Neuron (in vitro differentiated cells): ENCODE measurements around the gene HSPB3.

Source experiments
- H2AFZ ChIP-seq: one replicate; pipeline ENCODE4 v1.6.1; 2013; ENCODE audit warnings: low read depth, mild to moderate bottlenecking, inconsistent platforms, low read length, moderate library complexity
- H3K27me3 ChIP-seq: one replicate; pipeline ENCODE4 v1.6.1; 2013; ENCODE audit warnings: low read length; ENCODE audit not compliant: insufficient read depth
- H3K36me3 ChIP-seq: one replicate; pipeline ENCODE4 v1.6.1; 2013; ENCODE audit warnings: low read length; ENCODE audit not compliant: insufficient read depth
- H3K4me1 ChIP-seq: one replicate; pipeline ENCODE4 v1.6.1; 2013; ENCODE audit warnings: low read length; ENCODE audit not compliant: insufficient read depth
- H3K4me3 ChIP-seq: 2 replicates; pipeline ENCODE4 v1.5.1; 2013; ENCODE audit warnings: mild to moderate bottlenecking, low read length, moderate library complexity
- H3K9me3 ChIP-seq: one replicate; pipeline ENCODE4 v1.6.1; 2013; ENCODE audit warnings: low read length

Gene HSPB3

GRCh38 chr5:54440456-54440893 is 15.0 kb upstream of the HSPB3 start:
- no peak overlapping the region for H2AFZ ChIP-seq
- H3K4me1 ChIP-seq, result no peaks in the 10 kb centered on the region
- no peak overlapping the region for H3K4me3 ChIP-seq
- H3K27me3 ChIP-seq, result no peaks in the 10 kb centered on the region
- H3K9me3 ChIP-seq, result no peaks in the 10 kb centered on the region
- no peaks in the 10 kb centered on the region for H3K36me3 ChIP-seq

GRCh38 chr5:54442271-54442670 is 13.2 kb upstream of the HSPB3 start:
- no peaks in the 10 kb centered on the region for H3K36me3 ChIP-seq
- H2AFZ ChIP-seq, result no peak overlapping the region
- no peaks in the 10 kb centered on the region for H3K4me1 ChIP-seq
- no peaks in the 10 kb centered on the region for H3K9me3 ChIP-seq
- peaks cover 2% of the 10 kb centered on the region for H3K27me3 ChIP-seq
- H3K4me3 ChIP-seq, result no peak overlapping the region

DNA sequence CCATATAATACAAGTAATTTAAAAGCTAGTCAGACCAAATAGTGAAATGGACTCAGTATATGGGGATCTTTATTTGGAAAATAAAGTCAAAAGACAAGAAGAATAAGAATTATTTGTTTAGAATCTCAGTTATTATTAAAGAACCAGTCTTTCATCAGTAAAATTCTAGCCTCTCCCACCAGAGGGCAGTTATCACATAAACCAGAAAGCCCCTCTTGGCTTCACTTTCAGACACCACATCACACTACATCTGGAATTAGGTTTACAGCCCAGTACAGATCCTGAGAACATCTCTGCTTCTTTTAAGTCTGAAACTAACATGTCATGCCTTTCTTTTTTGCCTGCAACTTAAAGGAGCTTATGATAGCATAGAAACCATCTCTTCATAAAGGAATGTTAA is 12.2 kb upstream of the HSPB3 start:
- no peaks in the 10 kb centered on the region for H3K36me3 ChIP-seq
- no peak overlapping the region for H2AFZ ChIP-seq
- H3K4me3 ChIP-seq, result no peak overlapping the region
- peaks cover 4% of the 10 kb centered on the region for H3K27me3 ChIP-seq
- H3K9me3 ChIP-seq, result no peaks in the 10 kb centered on the region
- H3K4me1 ChIP-seq, result no peaks in the 10 kb centered on the region

- no peaks in the 10 kb centered on the region for H3K36me3 ChIP-seq
- H3K9me3 ChIP-seq, result no peaks in the 10 kb centered on the region
- H2AFZ ChIP-seq, result no peak overlapping the region
- no peaks in the 10 kb centered on the region for H3K4me1 ChIP-seq
- H3K27me3 ChIP-seq, result peaks cover 4% of the 10 kb centered on the region
- no peak overlapping the region for H3K4me3 ChIP-seq
Observed at GRCh38 chr5:54445691-54446378, 9.7 kb upstream of the HSPB3 start.

DNA sequence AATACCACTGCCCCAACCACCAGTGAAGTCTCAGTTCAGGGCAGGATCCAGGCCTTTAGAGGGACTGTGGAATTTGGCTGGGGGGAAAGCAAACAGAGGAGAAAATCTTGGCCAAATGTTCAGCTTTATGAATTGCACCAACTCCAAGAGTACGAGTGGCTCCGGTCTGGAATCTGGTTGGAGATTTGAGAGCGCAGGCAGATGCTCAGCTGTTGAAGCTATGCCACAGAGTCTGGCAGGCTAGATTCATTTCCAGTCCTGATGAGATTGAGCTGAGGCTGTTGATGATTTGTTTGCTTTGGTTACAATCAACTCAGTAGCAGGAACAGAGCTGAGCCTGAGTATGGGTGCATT is 9.1 kb upstream of the HSPB3 start:
- Histone ChIP-seq H2AFZ (no peak overlapping the region), H3K27me3 (peaks cover 4% of the 10 kb centered on the region), H3K9me3 (no peaks in the 10 kb centered on the region), H3K4me1 (no peaks in the 10 kb centered on the region), H3K36me3 (no peaks in the 10 kb centered on the region), H3K4me3 (no peak overlapping the region)

- Histone ChIP-seq H3K9me3 (no peaks in the 10 kb centered on the region), H3K36me3 (no peaks in the 10 kb centered on the region), H2AFZ (no peak overlapping the region), H3K4me1 (no peaks in the 10 kb centered on the region), H3K27me3 (peaks cover 4% of the 10 kb centered on the region), H3K4me3 (no peak overlapping the region)
Observed at GRCh38 chr5:54449923-54450322, 5.6 kb upstream of the HSPB3 start.

DNA sequence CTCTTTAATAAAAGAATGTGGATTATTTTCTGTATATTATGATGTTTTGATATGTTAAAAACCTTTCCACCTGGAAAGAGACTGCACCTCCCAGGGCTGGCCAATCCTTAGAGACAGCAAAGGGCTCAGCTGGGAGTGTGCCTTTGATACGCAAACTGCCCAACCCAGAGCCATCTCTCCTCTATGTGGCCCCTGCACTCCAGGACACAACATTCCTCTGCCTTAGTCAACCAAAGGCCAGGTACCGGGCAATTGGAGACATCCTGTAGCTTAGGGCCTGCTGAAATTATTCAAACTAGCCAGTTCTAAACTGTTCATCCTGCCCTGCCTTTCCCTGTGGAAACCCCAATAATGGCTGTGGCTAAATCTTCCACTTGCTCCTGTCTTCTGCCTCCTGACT is 5.0 kb upstream of the HSPB3 start:
- no peaks in the 10 kb centered on the region for H3K4me1 ChIP-seq
- H3K27me3 ChIP-seq, result peaks cover 4% of the 10 kb centered on the region
- H3K9me3 ChIP-seq, result no peaks in the 10 kb centered on the region
- no peak overlapping the region for H3K4me3 ChIP-seq
- H3K36me3 ChIP-seq, result no peaks in the 10 kb centered on the region
- no peak overlapping the region for H2AFZ ChIP-seq

DNA sequence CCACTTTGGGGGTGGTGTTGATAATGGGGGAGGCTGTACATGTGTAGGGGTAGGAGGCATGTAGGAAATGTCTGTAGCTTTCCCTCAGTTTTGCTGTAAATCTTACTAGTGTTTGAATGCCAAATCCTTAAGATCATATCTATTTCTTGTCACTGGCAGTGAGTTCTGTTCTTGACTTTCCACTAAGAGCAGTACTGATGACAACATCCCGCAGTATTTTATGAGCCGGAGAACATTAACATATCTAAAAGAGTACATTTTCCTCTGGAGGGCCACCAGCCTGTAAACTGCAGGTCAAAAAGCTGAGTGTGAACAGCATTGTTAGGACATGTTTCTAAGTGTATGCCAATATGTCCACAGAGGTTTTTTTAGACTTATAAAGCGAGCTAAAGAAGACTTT is 2.5 kb upstream of the HSPB3 start:
- Histone ChIP-seq H3K9me3 (no peaks in the 10 kb centered on the region), H3K27me3 (no peaks in the 10 kb centered on the region), H2AFZ (no peak overlapping the region), H3K36me3 (no peaks in the 10 kb centered on the region), H3K4me3 (no peak overlapping the region), H3K4me1 (peaks cover 8% of the 10 kb centered on the region)

GRCh38 chr5:54454602-54455001 is 897 bp upstream of the HSPB3 start:
- H2AFZ ChIP-seq, result no peak overlapping the region
- no peak overlapping the region for H3K4me3 ChIP-seq
- H3K4me1 ChIP-seq, result peaks cover 8% of the 10 kb centered on the region
- no peaks in the 10 kb centered on the region for H3K27me3 ChIP-seq
- H3K36me3 ChIP-seq, result no peaks in the 10 kb centered on the region
- no peaks in the 10 kb centered on the region for H3K9me3 ChIP-seq

DNA sequence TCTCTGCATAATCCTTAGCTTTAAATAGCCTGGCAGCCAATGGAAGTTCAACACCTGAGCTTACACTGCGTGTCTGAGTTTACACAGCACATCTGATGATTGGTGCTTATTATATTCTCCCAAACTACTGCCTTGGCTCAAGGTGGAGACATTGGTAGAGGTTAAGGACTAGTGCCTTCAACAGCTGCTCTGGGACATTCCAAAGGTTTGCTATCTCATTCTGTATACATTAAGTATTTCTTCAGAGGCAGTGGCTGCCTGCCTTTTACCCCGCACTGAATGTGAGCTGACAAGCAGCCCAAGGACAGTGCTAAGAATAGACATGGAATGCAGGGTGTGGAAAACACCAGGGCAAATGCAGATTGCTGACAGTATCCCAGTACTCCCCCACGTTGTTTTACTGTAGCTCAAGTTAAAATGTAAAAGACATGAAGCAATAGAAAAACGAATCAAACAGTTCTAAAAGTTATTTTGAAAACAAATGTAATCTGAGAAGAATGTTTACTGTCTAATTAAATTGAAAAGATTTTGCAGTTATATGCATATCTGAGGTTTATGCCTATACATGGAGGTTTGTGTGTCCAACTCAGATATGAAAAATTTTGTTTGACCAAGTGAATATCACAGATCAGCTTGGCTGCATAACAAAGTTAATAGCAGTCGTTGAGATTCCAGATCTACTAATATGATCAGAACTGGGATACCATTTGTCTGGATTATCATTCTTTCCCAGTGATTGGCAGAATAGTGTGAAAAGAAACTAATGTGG is 1.8 kb downstream of the HSPB3 start:
- peaks cover 11% of the 10 kb centered on the region for H3K4me1 ChIP-seq
- no peaks in the 10 kb centered on the region for H3K36me3 ChIP-seq
- no peaks in the 10 kb centered on the region for H3K27me3 ChIP-seq
- no peak overlapping the region for H2AFZ ChIP-seq
- H3K9me3 ChIP-seq, result no peaks in the 10 kb centered on the region
- no peak overlapping the region for H3K4me3 ChIP-seq

DNA sequence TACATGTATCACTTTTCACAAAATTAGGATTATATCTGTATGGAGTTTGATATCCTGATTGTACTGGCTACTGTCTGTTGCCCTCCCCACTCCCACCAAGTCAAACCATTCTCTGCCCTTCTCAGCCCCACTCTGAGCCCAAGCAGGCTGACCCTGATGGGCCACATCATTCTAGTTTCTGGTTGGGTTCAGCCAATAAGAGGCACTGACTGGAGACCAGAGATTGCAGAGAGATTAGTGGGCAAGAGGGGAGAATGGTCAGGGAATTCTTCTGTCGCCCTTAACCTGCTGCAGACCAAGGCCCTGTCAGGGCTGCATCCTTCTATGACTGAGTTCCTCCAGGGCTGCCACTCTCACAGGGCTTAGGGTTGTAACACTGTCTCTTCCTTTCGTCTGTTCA is 2.7 kb downstream of the HSPB3 start:
- H2AFZ ChIP-seq, result no peak overlapping the region
- H3K4me3 ChIP-seq, result no peak overlapping the region
- H3K36me3 ChIP-seq, result no peaks in the 10 kb centered on the region
- no peaks in the 10 kb centered on the region for H3K9me3 ChIP-seq
- H3K4me1 ChIP-seq, result peaks cover 11% of the 10 kb centered on the region
- H3K27me3 ChIP-seq, result no peaks in the 10 kb centered on the region

GRCh38 chr5:54460181-54460919 is 4.9 kb downstream of the HSPB3 start:
- H3K4me1 ChIP-seq, result peaks cover 11% of the 10 kb centered on the region
- no peaks in the 10 kb centered on the region for H3K9me3 ChIP-seq
- no peaks in the 10 kb centered on the region for H3K36me3 ChIP-seq
- H2AFZ ChIP-seq, result no peak overlapping the region
- no peak overlapping the region for H3K4me3 ChIP-seq
- no peaks in the 10 kb centered on the region for H3K27me3 ChIP-seq

GRCh38 chr5:54462281-54462680 is 6.8 kb downstream of the HSPB3 start:
- Histone ChIP-seq H3K4me3 (no peak overlapping the region), H3K9me3 (no peaks in the 10 kb centered on the region), H2AFZ (no peak overlapping the region), H3K36me3 (no peaks in the 10 kb centered on the region), H3K27me3 (no peaks in the 10 kb centered on the region), H3K4me1 (peaks cover 7% of the 10 kb centered on the region)
